Astrocyte (in vitro differentiated cells and primary cell): Measurements from ENCODE around the gene EMX1. TPM values are rescaled to one million over a fixed set of nuclear protein-coding genes. Genes with fewer than 3 reads are reported as not detected.

Source experiments
- DNase-seq: peaks from one replicate; pipeline ENCODE4 v3.0.0-alpha.2; 2010; ENCODE audit warnings: low read depth
- FAIRE-seq: peaks from 2 replicates; lab custom pipeline; 2011; peaks lifted over from hg19 to GRCh38; lab: Jason Lieb, UNC
- H2AFZ ChIP-seq: 2 replicates; pipeline ENCODE4 v1.6.0; 2012; ENCODE audit warnings: low read depth, low read length, inconsistent platforms
- H3K27ac ChIP-seq: 2 replicates; pipeline ENCODE4 v1.5.1; 2011; ENCODE audit warnings: low read depth, low read length, inconsistent platforms
- H3K27me3 ChIP-seq: 2 replicates; pipeline ENCODE4 v1.6.0; 2011; ENCODE audit warnings: low read length, inconsistent platforms; ENCODE audit not compliant: insufficient read depth
- H3K36me3 ChIP-seq: 2 replicates; pipeline ENCODE4 v1.5.1; 2011; ENCODE audit warnings: low read length, inconsistent platforms; ENCODE audit not compliant: insufficient read depth
- H3K4me1 ChIP-seq: 2 replicates; pipeline ENCODE4 v1.5.1; 2011; ENCODE audit warnings: low read length, inconsistent platforms; ENCODE audit not compliant: insufficient read depth
- H3K4me2 ChIP-seq: 2 replicates; pipeline ENCODE4 v1.6.0; 2012; ENCODE audit warnings: low read length, inconsistent platforms
- H3K4me3 ChIP-seq: 2 replicates; pipeline ENCODE4 v1.5.1; 2011; ENCODE audit warnings: low read depth, mild to moderate bottlenecking, low read length, inconsistent platforms; ENCODE audit not compliant: insufficient read depth
- H3K79me2 ChIP-seq: 2 replicates; pipeline ENCODE4 v1.6.0; 2012; ENCODE audit warnings: mild to moderate bottlenecking, low read length, inconsistent platforms; ENCODE audit not compliant: insufficient read depth
- H3K9ac ChIP-seq: 2 replicates; pipeline ENCODE4 v1.6.0; 2012; ENCODE audit warnings: mild to moderate bottlenecking, low read length, inconsistent platforms
- H3K9me3 ChIP-seq: 2 replicates; pipeline ENCODE4 v1.5.1; 2012; ENCODE audit warnings: low read depth, mild to moderate bottlenecking, low read length, inconsistent platforms; ENCODE audit not compliant: insufficient read depth
- H4K20me1 ChIP-seq: 2 replicates; pipeline ENCODE4 v1.6.0; 2012; ENCODE audit warnings: low read length, inconsistent platforms; ENCODE audit not compliant: insufficient read depth
- H3K27ac Mint-ChIP-seq: one replicate; pipeline ENCODE4 v1.8.0; 2021; ENCODE audit warnings: mild to moderate bottlenecking, mixed read lengths; ENCODE audit not compliant: unreplicated experiment
- H3K27me3 Mint-ChIP-seq: one replicate; pipeline ENCODE4 v1.8.0; 2021; ENCODE audit warnings: low read depth, mixed read lengths; ENCODE audit not compliant: unreplicated experiment
- H3K36me3 Mint-ChIP-seq: one replicate; pipeline ENCODE4 v1.8.0; 2021; ENCODE audit warnings: low read depth, mixed read lengths; ENCODE audit not compliant: unreplicated experiment
- H3K4me1 Mint-ChIP-seq: one replicate; pipeline ENCODE4 v1.8.0; 2021; ENCODE audit warnings: low read depth, mixed read lengths; ENCODE audit not compliant: unreplicated experiment
- H3K4me3 Mint-ChIP-seq: one replicate; pipeline ENCODE4 v1.8.0; 2021; ENCODE audit warnings: mild to moderate bottlenecking, moderate library complexity, mixed read lengths; ENCODE audit not compliant: unreplicated experiment
- H3K9me3 Mint-ChIP-seq: one replicate; pipeline ENCODE4 v1.8.0; 2021; ENCODE audit warnings: mild to moderate bottlenecking, mixed read lengths; ENCODE audit not compliant: unreplicated experiment
- EZH2 ChIP-seq: IDR thresholded peaks from 2 replicates; pipeline ENCODE4 v1.6.1; 2012; ENCODE audit warnings: mild to moderate bottlenecking, low read length, inconsistent platforms; ENCODE audit not compliant: insufficient read depth
- total RNA-seq: library from RNA; stranded (reverse); gene quantifications from 2 replicates; pipeline ENCODE4 v1.2.1, GENCODE V29; 2021
- TF ChIP-seq, protein P1 (sequence below): IDR thresholded peaks from 2 replicates; pipeline ENCODE4 v1.5.1; 2011; ENCODE audit warnings: low read depth, mild to moderate bottlenecking, inconsistent platforms, low read length, moderate library complexity; ENCODE audit not compliant: insufficient read depth

The EMX1 gene
- total RNA-seq, 1 donor from 2014 or later: 0.48 TPM

DNA sequence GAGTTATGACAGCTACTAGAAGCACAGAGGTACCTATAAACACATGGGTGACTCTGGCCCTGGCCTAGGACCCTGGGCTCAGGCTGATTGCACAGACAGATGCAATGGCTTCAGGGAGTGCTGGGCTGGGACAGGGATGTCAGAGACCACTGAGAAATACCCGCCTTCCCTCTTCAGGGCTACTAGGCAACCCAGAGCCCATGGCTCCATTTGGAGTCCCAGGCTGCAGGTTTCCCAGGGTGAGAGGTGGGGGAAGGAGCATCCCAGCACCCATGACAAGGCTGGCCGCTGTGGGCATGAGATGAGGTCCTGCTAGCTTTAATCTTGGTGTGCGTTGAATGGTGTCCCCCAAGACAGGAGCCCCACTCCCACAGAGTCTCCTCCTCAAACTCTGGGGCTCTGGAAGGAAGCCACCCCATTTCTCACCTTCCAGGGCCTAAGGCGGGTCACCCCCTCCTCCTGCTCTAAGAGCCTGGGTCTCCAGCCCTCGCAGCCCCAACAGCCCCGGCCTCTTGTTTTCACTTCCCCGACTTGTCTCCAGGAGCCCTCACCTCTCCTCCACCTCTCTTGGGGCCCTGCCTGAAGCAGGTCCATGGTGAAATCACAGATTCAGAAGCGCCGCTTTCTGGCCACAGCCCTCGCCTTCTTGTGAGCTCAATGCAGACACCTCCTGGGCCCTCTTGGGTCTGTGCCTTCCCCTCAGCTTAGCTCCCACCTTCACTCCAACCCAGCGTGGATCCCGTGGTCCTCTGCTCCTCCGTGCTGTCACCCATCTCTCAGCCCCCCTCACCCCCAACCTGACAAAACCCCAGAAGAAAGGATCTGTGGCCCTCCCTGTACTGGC lies 41.4 kb downstream of the EMX1 start:
- no peak for FAIRE-seq
- H3K36me3 Mint-ChIP-seq: peaks cover 39% of the 10 kb centered on the region

DNA sequence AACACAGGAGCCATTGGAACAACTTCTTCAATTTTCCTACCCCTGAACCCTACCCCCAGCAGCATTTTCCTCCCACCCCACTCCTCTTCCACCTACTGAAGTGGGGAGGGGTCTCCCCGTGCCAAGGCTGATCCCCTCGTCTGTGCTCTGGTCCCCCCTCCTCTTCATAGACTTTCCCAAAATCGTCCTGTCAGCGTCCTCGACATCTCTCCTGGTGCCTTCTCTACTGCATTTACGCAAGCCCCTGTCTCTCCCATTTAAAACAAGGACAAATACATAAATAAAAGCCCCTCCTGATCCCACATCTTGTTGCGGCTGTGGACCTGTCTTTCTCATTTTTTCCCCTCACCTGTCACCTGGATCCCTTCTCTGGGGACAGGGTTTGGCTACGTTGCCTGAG lies 42.2 kb downstream of the EMX1 start:
- H3K27me3 Mint-ChIP-seq: peaks cover 29% of the 10 kb centered on the region
- Histone ChIP-seq H3K4me1 (no peaks in the 10 kb centered on the region), H3K27me3 (no peaks in the 10 kb centered on the region), H2AFZ (no peak overlapping the region), H3K4me3 (no peak overlapping the region), H3K36me3 (no peaks in the 10 kb centered on the region), H3K27ac (no peak overlapping the region), H3K79me2 (no peaks in the 10 kb centered on the region), H3K4me2 (no peak overlapping the region), H3K9ac (no peak overlapping the region), H4K20me1 (peaks cover 3% of the 10 kb centered on the region), H3K9me3 (no peaks in the 10 kb centered on the region)
- H3K36me3 Mint-ChIP-seq: peaks cover 39% of the 10 kb centered on the region
- H3K27ac Mint-ChIP-seq: no peak overlapping the region
- DNase-seq: no peak
- peaks cover 5% of the 10 kb centered on the region for H3K4me1 Mint-ChIP-seq
- no peak overlapping the region for H3K4me3 Mint-ChIP-seq
- no peak for FAIRE-seq
- H3K9me3 Mint-ChIP-seq: peaks cover 7% of the 10 kb centered on the region
- no peak for TF ChIP-seq EZH2
- TF ChIP-seq, protein P1, sequence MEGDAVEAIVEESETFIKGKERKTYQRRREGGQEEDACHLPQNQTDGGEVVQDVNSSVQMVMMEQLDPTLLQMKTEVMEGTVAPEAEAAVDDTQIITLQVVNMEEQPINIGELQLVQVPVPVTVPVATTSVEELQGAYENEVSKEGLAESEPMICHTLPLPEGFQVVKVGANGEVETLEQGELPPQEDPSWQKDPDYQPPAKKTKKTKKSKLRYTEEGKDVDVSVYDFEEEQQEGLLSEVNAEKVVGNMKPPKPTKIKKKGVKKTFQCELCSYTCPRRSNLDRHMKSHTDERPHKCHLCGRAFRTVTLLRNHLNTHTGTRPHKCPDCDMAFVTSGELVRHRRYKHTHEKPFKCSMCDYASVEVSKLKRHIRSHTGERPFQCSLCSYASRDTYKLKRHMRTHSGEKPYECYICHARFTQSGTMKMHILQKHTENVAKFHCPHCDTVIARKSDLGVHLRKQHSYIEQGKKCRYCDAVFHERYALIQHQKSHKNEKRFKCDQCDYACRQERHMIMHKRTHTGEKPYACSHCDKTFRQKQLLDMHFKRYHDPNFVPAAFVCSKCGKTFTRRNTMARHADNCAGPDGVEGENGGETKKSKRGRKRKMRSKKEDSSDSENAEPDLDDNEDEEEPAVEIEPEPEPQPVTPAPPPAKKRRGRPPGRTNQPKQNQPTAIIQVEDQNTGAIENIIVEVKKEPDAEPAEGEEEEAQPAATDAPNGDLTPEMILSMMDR: no peak

More for the DNA sequence above, 41.4 kb downstream of the EMX1 start:
- Histone ChIP-seq H3K36me3 (no peaks in the 10 kb centered on the region), H3K79me2 (no peaks in the 10 kb centered on the region), H4K20me1 (peaks cover 3% of the 10 kb centered on the region), H3K27ac (no peak overlapping the region), H3K9ac (no peak overlapping the region), H2AFZ (no peak overlapping the region), H3K9me3 (no peaks in the 10 kb centered on the region), H3K4me1 (no peaks in the 10 kb centered on the region), H3K4me2 (no peak overlapping the region), H3K4me3 (no peak overlapping the region), H3K27me3 (no peaks in the 10 kb centered on the region)
- no peak overlapping the region for H3K4me3 Mint-ChIP-seq
- peaks cover 6% of the 10 kb centered on the region for H3K4me1 Mint-ChIP-seq
- H3K27ac Mint-ChIP-seq: no peak overlapping the region
- peaks cover 24% of the 10 kb centered on the region for H3K27me3 Mint-ChIP-seq
- H3K9me3 Mint-ChIP-seq: peaks cover 7% of the 10 kb centered on the region
- TF ChIP-seq, protein P1: no peak
- no peak for TF ChIP-seq EZH2
- no peak for DNase-seq
